HCT116 (cell line): ENCODE results near the gene CLCN5. TPM values are rescaled to one million over a fixed set of nuclear protein-coding genes. Genes with fewer than 3 reads are reported as not detected.

ENCODE experiments used
- ATAC-seq: fragments of 200-7000 bp; cut with Tn5 transposase; 2 replicates; pipeline ENCODE4 v1.9.1; 2020; ENCODE audit warnings: mild to moderate bottlenecking, moderate library complexity
- BruUV-seq: library from RNA; stranded (reverse); fragments of 400-500 nt; replicated peaks from 2 replicates; lab custom pipeline; 2021; lab: Mats Ljungman, UMichigan
- CTCF ChIA-PET: fragments of 300-600 bp; sonication (Branson Sonifier 250); formaldehyde crosslinking; loops from one replicate; lab custom pipeline; 2021; ENCODE audit warnings: antibody characterized with exemption; lab: Charles Lee
- POLR2A ChIA-PET: fragments of 300-600, 350-600 bp; sonication (Branson Sonifier 250); formaldehyde crosslinking; loops from one replicate; lab custom pipeline; 2021; ENCODE audit warnings: antibody characterized with exemption; lab: Charles Lee
- RAD21 ChIA-PET, 2 experiments: fragments of 300-600 bp; sonication (Branson Sonifier 250); formaldehyde crosslinking; loops; one replicate each; lab custom pipeline; 2023; ENCODE audit warnings: low total read pairs in 2 of 2; ENCODE audit not compliant: uncharacterized antibody in 2 of 2, unreplicated experiment in 2 of 2, low non-redundant PET in 1 of 2; lab: Charles Lee
- DNase-seq: peaks from one replicate; pipeline ENCODE4 v3.0.0-alpha.2; 2010; ENCODE audit warnings: low read depth, low spot score
- H2AFZ ChIP-seq: fragments of 200-600 bp; shearing (Covaris generic), sonication (generic); 2 replicates; pipeline ENCODE4 v1.6.1; 2017; ENCODE audit warnings: low read depth, mixed run types, mixed read lengths, antibody characterized with exemption, low read length; ENCODE audit not compliant: poor library complexity, severe bottlenecking
- H3K27ac ChIP-seq: 2 replicates; pipeline ENCODE4 v1.5.1; 2012; ENCODE audit warnings: low read depth, low read length
- H3K27me3 ChIP-seq: fragments of 200-600 bp; sonication (generic); 2 replicates; pipeline ENCODE4 v1.6.1; 2016; ENCODE audit warnings: mixed run types, low read length, mixed read lengths; ENCODE audit not compliant: insufficient read depth
- H3K36me3 ChIP-seq, 2 experiments: fragments of 200-500 bp in 1 of 2; fragments of 200-600 bp in 1 of 2; sonication (Bioruptor generic) in 1 of 2; sonication (generic) in 1 of 2; 2 replicates each; pipeline versions ENCODE4 v1.5.1 to v1.6.1; 2014 to 2016; ENCODE audit warnings: low read length in 2 of 2, inconsistent platforms in 1 of 2, mixed read lengths in 1 of 2, mixed run types in 1 of 2; ENCODE audit not compliant: insufficient read depth in 2 of 2, control insufficient read depth in 1 of 2
- H3K4me1 ChIP-seq, 2 experiments: fragments of 200-600 bp in 1 of 2; sonication (generic) in 1 of 2; 2 replicates each; pipeline versions ENCODE4 v1.5.1 to v1.6.1; 2012 to 2017; ENCODE audit warnings: low read length in 2 of 2, inconsistent platforms in 1 of 2, mild to moderate bottlenecking in 1 of 2, mixed read lengths in 1 of 2, mixed run types in 1 of 2, moderate library complexity in 1 of 2; ENCODE audit not compliant: insufficient read depth in 2 of 2, control insufficient read depth in 1 of 2
- H3K4me2 ChIP-seq: fragments of 200-600 bp; sonication (generic); 2 replicates; pipeline ENCODE4 v1.6.1; 2017; ENCODE audit warnings: mixed run types, low read length, mixed read lengths
- H3K4me3 ChIP-seq, 2 experiments: fragments of 200-600 bp in 1 of 2; sonication (generic) in 1 of 2; replicated peaks in 1 of 2; 2 replicates each; pipeline ENCODE4 v1.5.1; 2011 to 2016; ENCODE audit warnings: low read length in 2 of 2, control low read depth in 1 of 2, low read depth in 1 of 2, mild to moderate bottlenecking in 1 of 2, mixed read lengths in 1 of 2, mixed run types in 1 of 2
- H3K79me2 ChIP-seq: fragments of 200-600 bp; sonication (generic); 2 replicates; pipeline ENCODE4 v1.6.1; 2017; ENCODE audit warnings: mild to moderate bottlenecking, mixed run types, low read length, moderate library complexity, mixed read lengths; ENCODE audit not compliant: insufficient read depth
- H3K9ac ChIP-seq: fragments of 200-600 bp; sonication (generic); 2 replicates; pipeline ENCODE4 v1.6.1; 2016; ENCODE audit warnings: low read length, mixed read lengths
- H3K9me2 ChIP-seq: fragments of 200-600 bp; sonication (generic), shearing (Covaris generic); 2 replicates; pipeline ENCODE4 v1.6.1; 2017; ENCODE audit warnings: mixed run types, mild to moderate bottlenecking, moderate library complexity; ENCODE audit not compliant: insufficient read depth
- H3K9me3 ChIP-seq, 2 experiments: fragments of 200-500 bp in 1 of 2; fragments of 200-600 bp in 1 of 2; sonication (Bioruptor generic) in 1 of 2; sonication (generic) in 1 of 2; 2 replicates each; pipeline ENCODE4 v1.6.1; 2014 to 2017; ENCODE audit warnings: low read length in 2 of 2, mixed read lengths in 2 of 2, inconsistent platforms in 1 of 2, low read depth in 1 of 2, mild to moderate bottlenecking in 1 of 2, mixed run types in 1 of 2, moderate library complexity in 1 of 2; ENCODE audit not compliant: control insufficient read depth in 1 of 2, insufficient read depth in 1 of 2
- H4K20me1 ChIP-seq: fragments of 200-600 bp; sonication (generic), shearing (Covaris generic); 2 replicates; pipeline ENCODE4 v1.6.1; 2017; ENCODE audit warnings: mixed run types, mild to moderate bottlenecking, moderate library complexity; ENCODE audit not compliant: insufficient read depth
- CEBPB ChIP-seq: IDR thresholded peaks from 2 replicates; pipeline ENCODE4 v1.6.1; 2012; ENCODE audit warnings: low read depth
- CTCF ChIP-seq, 3 experiments: fragments of 200-600 bp in 1 of 3; sonication (generic) in 1 of 3; IDR thresholded peaks in 2 of 3; conservative IDR thresholded peaks in 1 of 3; 2 replicates each; pipeline ENCODE4 v1.5.1; 2012 to 2017; ENCODE audit warnings: low read depth in 2 of 3, low read length in 2 of 3, antibody characterized with exemption in 1 of 3, borderline replicate concordance in 1 of 3, control low read depth in 1 of 3, mild to moderate bottlenecking in 1 of 3, mixed read lengths in 1 of 3, mixed run types in 1 of 3, moderate library complexity in 1 of 3; ENCODE audit not compliant: insufficient read depth in 1 of 3
- EGR1 ChIP-seq: IDR thresholded peaks from 2 replicates; pipeline ENCODE4 v1.6.1; 2012; ENCODE audit warnings: low read depth
- EZH2phosphoT487 ChIP-seq: fragments of 200-600 bp; IDR thresholded peaks from 2 replicates; pipeline ENCODE4 v1.6.1; 2018; ENCODE audit warnings: antibody characterized with exemption, borderline replicate concordance
- FOSL1 ChIP-seq: IDR thresholded peaks from 2 replicates; pipeline ENCODE4 v1.6.1; 2012; ENCODE audit warnings: low read depth
- MAX ChIP-seq: IDR thresholded peaks from 2 replicates; pipeline ENCODE4 v1.6.1; 2012
- POLR2A ChIP-seq: IDR thresholded peaks from 2 replicates; pipeline ENCODE4 v1.7.0; 2011; ENCODE audit warnings: borderline replicate concordance; ENCODE audit not compliant: insufficient read depth, insufficient read length; ENCODE audit errors: extremely low read depth
- POLR2AphosphoS5 ChIP-seq: IDR thresholded peaks from 2 replicates; pipeline ENCODE4 v1.6.1; 2011; ENCODE audit warnings: mild to moderate bottlenecking, low read depth, low read length, moderate library complexity
- RAD21 ChIP-seq: IDR thresholded peaks from 2 replicates; pipeline ENCODE4 v1.6.1; 2012; ENCODE audit warnings: low read depth, mild to moderate bottlenecking
- SIN3A ChIP-seq: IDR thresholded peaks from 2 replicates; pipeline ENCODE4 v1.6.1; 2012; ENCODE audit warnings: low read depth
- ZBTB33 ChIP-seq: IDR thresholded peaks from 2 replicates; pipeline ENCODE4 v1.6.1; 2011; ENCODE audit warnings: mild to moderate bottlenecking, low read length, moderate library complexity; ENCODE audit not compliant: insufficient replicate concordance; ENCODE audit errors: extremely low read depth
- ZNF274 ChIP-seq: fragments of 200-500 bp; sonication (Bioruptor generic); IDR thresholded peaks from 2 replicates; pipeline ENCODE4 v1.6.1; 2014; ENCODE audit warnings: mild to moderate bottlenecking, low read depth, low read length, inconsistent platforms
- intact Hi-C: fragments of 100-400 bp; cut with micrococcal nuclease; formaldehyde crosslinking; loops from 2 replicates; pipeline ENCODE4 v1.10.0; 2022
- total RNA-seq: library from RNA; stranded (reverse); gene quantifications from one replicate; pipeline ENCODE4 v1.2.1, GENCODE V29; 2021; ENCODE audit not compliant: unreplicated experiment

The CLCN5 gene
- total RNA-seq, 1 experiment from 2014 or later: 6.1 TPM

GRCh38 chrX:49884290-49884862 is 38.0 kb upstream of the CLCN5 start:
- H3K4me3 ChIP-seq: no peak overlapping the region
- no peaks in the 10 kb centered on the region for H3K27me3 ChIP-seq
- H3K9ac ChIP-seq: no peak overlapping the region
- H3K4me1 ChIP-seq: peaks cover 4 to 11% of the 10 kb centered on the region in 2 experiments; a peak in 2 of 4 replicates
- TF ChIP-seq SIN3A: no peak
- TF ChIP-seq RAD21: peak; percentile 50
- TF ChIP-seq CTCF (IDR thresholded peaks at IDR 0.05 in 2 of 3, conservative IDR thresholded peaks at IDR 0.05 in 1 of 3; ENCODE audit: borderline replicate concordance in 1 of 3, insufficient read depth in 1 of 3, low read depth in 2 of 3, low read length in 2 of 3): peak; percentile 43 to 82 (median 72); a peak in 5 of 6 replicates
- TF ChIP-seq, all 23 proteins: peak for 2
- ChIA-PET CTCF (interaction anchor here (0.6 to 1.8 kb wide), 11 partner anchors 9 to 1253 kb away, joined by 3 to 7 read pairs (median 4); partner anchors contain the start of gene CLCN5), POLR2A (interaction anchor here (1.0 kb wide), 1 partner anchor 216 kb away, joined by 3 read pairs; no protein-coding TSS in a partner anchor), RAD21 (no interaction called here)
- Histone ChIP-seq H4K20me1 (no peaks in the 10 kb centered on the region), H3K9me2 (no peaks in the 10 kb centered on the region), H2AFZ (no peak overlapping the region), H3K9me3 (no peaks in the 10 kb centered on the region), H3K4me2 (no peak overlapping the region), H3K27ac (no peak overlapping the region), H3K36me3 (no peaks in the 10 kb centered on the region), H3K79me2 (no peaks in the 10 kb centered on the region)
- intact Hi-C loops: loop anchor here (1.0 kb wide), 1 partner anchor 197 kb away; no protein-coding TSS in a partner anchor
- DNase-seq: peak; percentile 26
- ATAC-seq: peak; percentile 58
- no TSS peak for BruUV-seq

- Histone ChIP-seq H3K4me3 (no peak overlapping the region), H3K4me2 (no peak overlapping the region), H2AFZ (no peak overlapping the region), H3K27ac (no peak overlapping the region), H3K27me3 (no peaks in the 10 kb centered on the region), H3K9me3 (no peaks in the 10 kb centered on the region), H3K9me2 (no peaks in the 10 kb centered on the region), H3K9ac (no peak overlapping the region), H3K36me3 (no peaks in the 10 kb centered on the region), H4K20me1 (no peaks in the 10 kb centered on the region), H3K4me1 (no peaks in the 10 kb centered on the region), H3K79me2 (no peaks in the 10 kb centered on the region)
- RAD21 ChIA-PET: no interaction called here
- DNase-seq (no peak), ATAC-seq (no peak)
- POLR2A ChIA-PET: no interaction called here
- BruUV-seq: no TSS peak
- CTCF ChIA-PET: no interaction called here
- intact Hi-C loops: no loop called here
- TF ChIP-seq POLR2AphosphoS5 (no peak), CTCF (IDR thresholded peaks at IDR 0.05 in 2 of 3, conservative IDR thresholded peaks at IDR 0.05 in 1 of 3; ENCODE audit: borderline replicate concordance in 1 of 3, insufficient read depth in 1 of 3, low read depth in 2 of 3, low read length in 2 of 3) (no peak), EZH2phosphoT487 (no peak), RAD21 (no peak), EGR1 (no peak), ZNF274 (no peak), ZBTB33 (no peak), POLR2A (no peak), CEBPB (no peak), FOSL1 (no peak), MAX (no peak)
Observed at GRCh38 chrX:49892542-49892941, 29.9 kb upstream of the CLCN5 start.
